Smooth muscle cell (in vitro differentiated cells): ENCODE measurements around the gene TPSAB1. TPM values are rescaled to one million over a fixed set of nuclear protein-coding genes. Genes with fewer than 3 reads are reported as not detected.

Source experiments
- DNase-seq: peaks from one replicate; lab custom pipeline; 2025; ENCODE audit not compliant: unreplicated experiment; lab: John Stamatoyannopoulos, UW
- H2AFZ ChIP-seq: fragments of 200-600 bp; sonication (generic); 2 replicates; pipeline ENCODE4 v1.6.0; 2016; ENCODE audit warnings: antibody characterized with exemption, low read depth, mild to moderate bottlenecking
- H3F3A ChIP-seq: fragments of 200-600 bp; sonication (generic); 2 replicates; pipeline ENCODE4 v1.6.0; 2017; ENCODE audit warnings: antibody characterized with exemption, low read depth
- H3K27ac ChIP-seq: fragments of 200-600 bp; sonication (generic); 2 replicates; pipeline ENCODE4 v1.5.1; 2016; ENCODE audit warnings: low read depth, mild to moderate bottlenecking
- H3K27me3 ChIP-seq: fragments of 200-600 bp; sonication (generic); 2 replicates; pipeline ENCODE4 v1.6.1; 2016; ENCODE audit warnings: low read depth, mild to moderate bottlenecking
- H3K36me3 ChIP-seq: fragments of 200-600 bp; sonication (generic); 2 replicates; pipeline ENCODE4 v1.5.1; 2016; ENCODE audit warnings: low read depth
- H3K4me1 ChIP-seq: fragments of 200-600 bp; sonication (generic); 2 replicates; pipeline ENCODE4 v1.5.1; 2016; ENCODE audit warnings: low read depth
- H3K4me2 ChIP-seq: fragments of 200-600 bp; sonication (generic); 2 replicates; pipeline ENCODE4 v1.6.0; 2016; ENCODE audit warnings: mild to moderate bottlenecking
- H3K4me3 ChIP-seq: fragments of 200-600 bp; sonication (generic); 2 replicates; pipeline ENCODE4 v1.5.1; 2016; ENCODE audit warnings: mild to moderate bottlenecking
- H3K79me2 ChIP-seq: fragments of 200-600 bp; sonication (generic); 2 replicates; pipeline ENCODE4 v1.6.0; 2016; ENCODE audit warnings: low read depth, mild to moderate bottlenecking
- H3K9ac ChIP-seq: fragments of 200-600 bp; sonication (generic); 2 replicates; pipeline ENCODE4 v1.6.0; 2016; ENCODE audit warnings: low read depth
- H3K9me3 ChIP-seq: fragments of 200-600 bp; sonication (generic); replicated peaks from 2 replicates; pipeline ENCODE4 v1.5.1; 2016; ENCODE audit warnings: low read depth
- H4K20me1 ChIP-seq: fragments of 200-600 bp; sonication (generic); 2 replicates; pipeline ENCODE4 v1.6.0; 2016; ENCODE audit warnings: low read depth
- CTCF ChIP-seq: fragments of 200-600 bp; sonication (generic); IDR thresholded peaks from 2 replicates; pipeline ENCODE4 v1.5.1; 2017; ENCODE audit warnings: borderline replicate concordance, mild to moderate bottlenecking, antibody characterized with exemption; ENCODE audit not compliant: insufficient read depth, poor library complexity, severe bottlenecking
- WGBS: methylation state at CpG from one replicate; pipeline ENCODE4 v1.1.7; 2016; ENCODE audit warnings: low lambda C conversion rate; 5-methylcytosine and 5-hydroxymethylcytosine counted together
- polyA plus RNA-seq: library from polyadenylated mRNA; unstranded; fragments of >200 nt; fragmentation: Nextera tagmentation; extraction: Ambion mirVana; gene quantifications from 2 replicates; pipeline ENCODE4 v1.2.1, GENCODE V29; 2016
- total RNA-seq: library from RNA; depleted of rRNA; stranded (reverse); fragments of >200 nt; gene quantifications from 2 replicates; pipeline ENCODE4 v1.2.3, GENCODE V29; 2014

TPSAB1 gene
- total and polyA plus RNA-seq, 2 experiments from 2014 or later, result not detected

GRCh38 chr16:1261131-1261892, 20.8 kb downstream of the TPSAB1 start:
- no peak for TF ChIP-seq CTCF
- H3K4me2 ChIP-seq, result no peak overlapping the region
- no peaks in the 10 kb centered on the region for H3K79me2 ChIP-seq

GRCh38 chr16:1262210-1262845, 21.8 kb downstream of the TPSAB1 start:
- no peak overlapping the region for H2AFZ ChIP-seq
- no peaks in the 10 kb centered on the region for H3F3A ChIP-seq
- H3K4me3 ChIP-seq, result no peak overlapping the region
- 95% methylated on average over 27 of the region's 32 CpGs for WGBS
- H3K9me3 ChIP-seq, result no peaks in the 10 kb centered on the region
- DNase-seq, result no peak
- peaks cover 11% of the 10 kb centered on the region for H3K27me3 ChIP-seq
- H3K27ac ChIP-seq, result no peak overlapping the region
- H3K79me2 ChIP-seq, result no peaks in the 10 kb centered on the region
- TF ChIP-seq CTCF, result no peak
- no peak overlapping the region for H3K4me2 ChIP-seq
- H4K20me1 ChIP-seq, result no peaks in the 10 kb centered on the region
- H3K4me1 ChIP-seq, result no peaks in the 10 kb centered on the region
- H3K36me3 ChIP-seq, result no peaks in the 10 kb centered on the region
- H3K9ac ChIP-seq, result no peak overlapping the region

More at GRCh38 chr16:1261131-1261892, 20.8 kb downstream of the TPSAB1 start:
- Histone ChIP-seq H3K27ac (no peak overlapping the region), H3K27me3 (peaks cover 11% of the 10 kb centered on the region), H3K9me3 (no peaks in the 10 kb centered on the region), H3K36me3 (no peaks in the 10 kb centered on the region), H3K4me1 (no peaks in the 10 kb centered on the region), H4K20me1 (no peaks in the 10 kb centered on the region), H3K4me3 (no peak overlapping the region), H3K9ac (no peak overlapping the region), H2AFZ (no peak overlapping the region), H3F3A (no peaks in the 10 kb centered on the region)
- no peak for DNase-seq
- 66% methylated on average over 45 of the region's 47 CpGs for WGBS

- WGBS, result 91% methylated on average over 9 of the region's 9 CpGs
- no peak for TF ChIP-seq CTCF
- no peak for DNase-seq
- Histone ChIP-seq H3K9ac (no peak overlapping the region), H3K79me2 (no peaks in the 10 kb centered on the region), H3K36me3 (no peaks in the 10 kb centered on the region), H3F3A (no peaks in the 10 kb centered on the region), H3K27me3 (peaks cover 11% of the 10 kb centered on the region), H3K9me3 (no peaks in the 10 kb centered on the region), H2AFZ (no peak overlapping the region), H3K4me1 (no peaks in the 10 kb centered on the region), H3K27ac (no peak overlapping the region), H4K20me1 (no peaks in the 10 kb centered on the region), H3K4me3 (no peak overlapping the region), H3K4me2 (no peak overlapping the region)
Observed at GRCh38 chr16:1262846-1263221, 22.3 kb downstream of the TPSAB1 start.
